K562 (cell line): ENCODE measurements around the gene SKAP2. TPM values are rescaled to one million over a fixed set of nuclear protein-coding genes. Genes with fewer than 3 reads are reported as not detected.
A peak's percentile ranks its signal among the peaks of the same experiment; 100 is the strongest.

Source experiments
- AFF1 ChIP-seq, 2 experiments: fragments of 450-650 bp; IDR thresholded peaks; 2 replicates each; pipeline ENCODE4 v1.6.1; 2018; ENCODE audit warnings: mild to moderate bottlenecking in 2 of 2, low read depth in 1 of 2; ENCODE audit not compliant: partially characterized antibody in 2 of 2
- ARID1B ChIP-seq: fragments of 450-650 bp; IDR thresholded peaks from 2 replicates; pipeline ENCODE4 v1.6.1; 2016; ENCODE audit warnings: antibody characterized with exemption, mild to moderate bottlenecking, inconsistent platforms
- ATF1 ChIP-seq, 2 experiments: fragments of 450-650 bp in 1 of 2; IDR thresholded peaks; 2 replicates each; pipeline ENCODE4 v1.6.1; 2016; ENCODE audit warnings: missing compliant biosample characterization in 1 of 2, missing genetic modification characterization in 1 of 2
- CBFA2T3 ChIP-seq: fragments of 450-650 bp; IDR thresholded peaks from 2 replicates; pipeline ENCODE4 v1.6.1; 2017
- CEBPB ChIP-seq: fragments of 450-650 bp; IDR thresholded peaks from 2 replicates; pipeline ENCODE4 v1.6.1; 2016; ENCODE audit warnings: missing genetic modification characterization, missing compliant biosample characterization
- CHAMP1 ChIP-seq: fragments of 450-650 bp; IDR thresholded peaks from 2 replicates; pipeline ENCODE4 v1.6.1; 2016; ENCODE audit warnings: mild to moderate bottlenecking
- CXXC5 ChIP-seq: fragments of 250-450 bp; sonication (Bioruptor Pico); IDR thresholded peaks from 2 replicates; pipeline ENCODE4 v1.8.0; 2022; ENCODE audit warnings: inconsistent platforms, mild to moderate bottlenecking, moderate library complexity
- DMBX1 ChIP-seq: fragments of 250-450 bp; sonication (Bioruptor Pico); IDR thresholded peaks from 2 replicates; pipeline ENCODE4 v1.8.0; 2022; ENCODE audit warnings: inconsistent platforms, mild to moderate bottlenecking, moderate library complexity, borderline replicate concordance
- DPF2 ChIP-seq: fragments of 450-650 bp; IDR thresholded peaks from 2 replicates; pipeline ENCODE4 v1.6.1; 2016
- GATA2 ChIP-seq: sonication (generic); formaldehyde crosslinking; IDR thresholded peaks from 2 replicates; pipeline ENCODE4 v1.4.0; 2020; ENCODE audit warnings: mild to moderate bottlenecking, missing genetic modification reagents
- HMBOX1 ChIP-seq: sonication (generic); IDR thresholded peaks from 2 replicates; pipeline ENCODE4 v1.6.1; 2016
- JUNB ChIP-seq: fragments of 450-650 bp; formaldehyde crosslinking; conservative IDR thresholded peaks from 2 replicates; pipeline ENCODE4 v1.4.0; 2020; ENCODE audit warnings: mild to moderate bottlenecking
- MCM7 ChIP-seq, 2 experiments: fragments of 450-650 bp; IDR thresholded peaks; 2 replicates each; pipeline ENCODE4 v1.6.1; 2016 to 2018
- NBN ChIP-seq: fragments of 450-650 bp; IDR thresholded peaks from 2 replicates; pipeline ENCODE4 v1.6.1; 2016; ENCODE audit warnings: low read depth, mild to moderate bottlenecking
- NCOA2 ChIP-seq, 2 experiments: fragments of 450-650 bp; IDR thresholded peaks; 2 replicates each; pipeline ENCODE4 v1.6.1; 2018; ENCODE audit warnings: mild to moderate bottlenecking in 2 of 2, moderate library complexity in 1 of 2; ENCODE audit not compliant: partially characterized antibody in 2 of 2
- SLC30A9 ChIP-seq: fragments of 250-450 bp; sonication (Bioruptor Pico); IDR thresholded peaks from 2 replicates; pipeline ENCODE4 v1.8.0; 2022; ENCODE audit warnings: mild to moderate bottlenecking, moderate library complexity
- SMARCE1 ChIP-seq: fragments of 450-650 bp; IDR thresholded peaks from 2 replicates; pipeline ENCODE4 v1.7.1; 2016; ENCODE audit warnings: mild to moderate bottlenecking
- SOX6 ChIP-seq: fragments of 450-650 bp; IDR thresholded peaks from 2 replicates; pipeline ENCODE4 v1.6.1; 2014; ENCODE audit warnings: mild to moderate bottlenecking
- SREBF1 ChIP-seq: fragments of 150-350 bp; IDR thresholded peaks from 2 replicates; pipeline ENCODE4 v1.6.1; 2014; ENCODE audit warnings: antibody characterized with exemption, low read depth, low read length, borderline replicate concordance
- YBX1 ChIP-seq: fragments of 450-650 bp; IDR thresholded peaks from 2 replicates; pipeline ENCODE4 v1.7.1; 2016; ENCODE audit warnings: mild to moderate bottlenecking
- ZC3H4 ChIP-seq: sonication (generic); formaldehyde crosslinking; IDR thresholded peaks from 2 replicates; pipeline ENCODE4 v1.9.0; 2021; ENCODE audit warnings: missing genetic modification reagents, borderline replicate concordance
- ZNF408 ChIP-seq: fragments of 250-450 bp; sonication (Bioruptor Pico); IDR thresholded peaks from 2 replicates; pipeline ENCODE4 v1.4.0; 2020; ENCODE audit warnings: low read depth, mild to moderate bottlenecking, moderate library complexity
- polyA plus RNA-seq, 8 experiments: library from polyadenylated mRNA; depleted of rRNA in 4 of 8; stranded (reverse) in 5 of 8; unstranded in 3 of 8; fragments of >200 nt; fragmentation: Nextera tagmentation in 2 of 8; fragmentation: Illumina TruSeq in 1 of 8; extraction: Ambion mirVana in 2 of 8; extraction: Trizol in 1 of 8; gene quantifications; 2 replicates each; pipeline versions ENCODE4 v1.2.1 to v1.2.3, GENCODE V29; 2011 to 2014; ENCODE audit warnings: inconsistent platforms in 1 of 8, missing spikeins in 1 of 8
- total RNA-seq, 7 experiments: library from RNA; depleted of rRNA in 6 of 7; stranded (reverse); fragments of >200 nt in 6 of 7; fragmentation: Illumina TruSeq in 2 of 7; extraction: Trizol in 2 of 7; gene quantifications; 2 replicates each; pipeline versions ENCODE4 v1.2.1 to v1.2.3, GENCODE V29; 2011 to 2021; ENCODE audit warnings: low replicate concordance in 1 of 7

SKAP2 gene
- total and polyA plus RNA-seq, 9 of the 15 experiments (the other 6 are each of a cell fraction or from before 2014, with no cell fraction given) = 4.2 to 11.7 (median 8.3) TPM

DNA sequence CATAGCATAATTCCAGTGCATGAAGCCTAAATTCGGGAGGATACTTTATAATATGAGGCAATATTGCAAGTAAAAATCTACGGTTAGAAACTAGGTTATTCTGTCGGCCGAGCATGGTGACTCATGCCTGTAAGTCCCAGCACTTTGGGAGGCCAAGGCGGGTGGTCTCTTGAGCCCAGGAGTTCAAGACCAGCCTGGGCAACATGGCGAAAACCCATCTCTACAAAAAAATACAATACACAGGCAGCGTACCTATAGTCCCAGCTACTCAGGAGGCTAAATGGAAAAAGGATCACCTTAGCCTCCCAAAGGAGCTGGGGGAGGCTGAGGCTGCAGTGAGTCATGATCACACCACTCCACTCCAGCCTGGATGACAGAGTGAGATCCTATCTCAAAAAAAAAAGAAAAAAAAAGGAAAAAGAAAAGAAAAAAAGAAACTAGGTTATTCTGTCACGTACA lies 14.2 kb downstream of the SKAP2 start (continued):
- peak; percentile 80; the same call in 1 of the 2 replicates for TF ChIP-seq CHAMP1
- peak; percentile 22; the same call in 1 of the 2 replicates for TF ChIP-seq CXXC5 (CRISPR knock-in tag)
- 0 out of 2 replicates have a peak, but pooled peaks have one; percentile 18 for TF ChIP-seq CBFA2T3
- peak; percentile 99 for TF ChIP-seq SMARCE1
- peak; percentile 49; the same call in 1 of the 2 replicates for TF ChIP-seq SOX6
- TF ChIP-seq ZC3H4 (CRISPR knock-in tag) = no peak
- TF ChIP-seq ARID1B = peak; percentile 93
- TF ChIP-seq JUNB (CRISPR knock-in tag) = peak; percentile 70; the same call in 1 of the 2 replicates
- peak in 1 of 2 experiments; percentile 26 for TF ChIP-seq NCOA2 (IDR thresholded peaks at IDR 0.05; ENCODE audit: partially characterized antibody in 2 of 2)
- no peak for TF ChIP-seq YBX1
- TF ChIP-seq MCM7 (IDR thresholded peaks at IDR 0.05) = no peak
- peak in 1 of 2 experiments; percentile 61 for TF ChIP-seq AFF1 (IDR thresholded peaks at IDR 0.05; ENCODE audit: low read depth in 1 of 2, partially characterized antibody in 2 of 2)
- TF ChIP-seq NBN = peak; percentile 77
- no peak for TF ChIP-seq ATF1 (CRISPR knock-in tag; IDR thresholded peaks at IDR 0.05)
- peak; percentile 35; the same call in 1 of the 2 replicates for TF ChIP-seq ATF1 (tag; IDR thresholded peaks at IDR 0.05)
- TF ChIP-seq DPF2 = peak; percentile 98
- TF ChIP-seq DMBX1 (CRISPR knock-in tag) = peak; percentile 57; the same call in 1 of the 2 replicates
- no peak for TF ChIP-seq SLC30A9
- no peak for TF ChIP-seq ZNF408 (CRISPR knock-in tag)
- TF ChIP-seq GATA2 (CRISPR knock-in tag) = peak; percentile 52
- TF ChIP-seq CEBPB (tag) = peak; percentile 20; the same call in 1 of the 2 replicates
- TF ChIP-seq SREBF1 = peak; percentile 93; the same call in 1 of the 2 replicates
- peak; percentile 18; the same call in 1 of the 2 replicates for TF ChIP-seq HMBOX1
